Nephron progenitor cell (in vitro differentiated cells): ENCODE results near the gene LRRC4C.

Source experiments
- DNase-seq: peaks from one replicate; pipeline ENCODE4 v3.0.0; 2021
- H3K27ac Mint-ChIP-seq: 2 replicates; pipeline ENCODE4 v1.8.0; 2021; ENCODE audit warnings: mild to moderate bottlenecking, moderate library complexity, mixed read lengths
- H3K27me3 Mint-ChIP-seq: 2 replicates; pipeline ENCODE4 v1.8.0; 2021; ENCODE audit warnings: mild to moderate bottlenecking, low read depth, mixed read lengths; ENCODE audit not compliant: poor library complexity
- H3K36me3 Mint-ChIP-seq: 2 replicates; pipeline ENCODE4 v1.8.0; 2021; ENCODE audit warnings: low read depth, mixed read lengths
- H3K4me1 Mint-ChIP-seq: 2 replicates; pipeline ENCODE4 v1.8.0; 2021; ENCODE audit warnings: mixed read lengths
- H3K4me3 Mint-ChIP-seq: 2 replicates; pipeline ENCODE4 v1.8.0; 2021; ENCODE audit warnings: mild to moderate bottlenecking, moderate library complexity, mixed read lengths
- H3K9me3 Mint-ChIP-seq: 2 replicates; pipeline ENCODE4 v1.8.0; 2021; ENCODE audit warnings: mild to moderate bottlenecking, moderate library complexity, mixed read lengths
- TF ChIP-seq, protein P1 (sequence below): fragments of 200-600 bp; sonication (generic); IDR thresholded peaks from 2 replicates; pipeline ENCODE4 v1.5.0; 2021; ENCODE audit warnings: antibody characterized with exemption

Gene LRRC4C

GRCh38 chr11:40273192-40273732 is 1186.2 kb downstream of the LRRC4C start:
- Mint-ChIP-seq H3K9me3 (no peaks in the 10 kb centered on the region), H3K4me3 (no peak overlapping the region), H3K27me3 (no peaks in the 10 kb centered on the region), H3K36me3 (no peaks in the 10 kb centered on the region), H3K27ac (no peak overlapping the region), H3K4me1 (no peaks in the 10 kb centered on the region)
- DNase-seq = no peak
- TF ChIP-seq, protein P1, sequence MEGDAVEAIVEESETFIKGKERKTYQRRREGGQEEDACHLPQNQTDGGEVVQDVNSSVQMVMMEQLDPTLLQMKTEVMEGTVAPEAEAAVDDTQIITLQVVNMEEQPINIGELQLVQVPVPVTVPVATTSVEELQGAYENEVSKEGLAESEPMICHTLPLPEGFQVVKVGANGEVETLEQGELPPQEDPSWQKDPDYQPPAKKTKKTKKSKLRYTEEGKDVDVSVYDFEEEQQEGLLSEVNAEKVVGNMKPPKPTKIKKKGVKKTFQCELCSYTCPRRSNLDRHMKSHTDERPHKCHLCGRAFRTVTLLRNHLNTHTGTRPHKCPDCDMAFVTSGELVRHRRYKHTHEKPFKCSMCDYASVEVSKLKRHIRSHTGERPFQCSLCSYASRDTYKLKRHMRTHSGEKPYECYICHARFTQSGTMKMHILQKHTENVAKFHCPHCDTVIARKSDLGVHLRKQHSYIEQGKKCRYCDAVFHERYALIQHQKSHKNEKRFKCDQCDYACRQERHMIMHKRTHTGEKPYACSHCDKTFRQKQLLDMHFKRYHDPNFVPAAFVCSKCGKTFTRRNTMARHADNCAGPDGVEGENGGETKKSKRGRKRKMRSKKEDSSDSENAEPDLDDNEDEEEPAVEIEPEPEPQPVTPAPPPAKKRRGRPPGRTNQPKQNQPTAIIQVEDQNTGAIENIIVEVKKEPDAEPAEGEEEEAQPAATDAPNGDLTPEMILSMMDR = no peak

- Mint-ChIP-seq H3K27ac (no peak overlapping the region), H3K9me3 (no peaks in the 10 kb centered on the region), H3K4me3 (no peak overlapping the region), H3K36me3 (no peaks in the 10 kb centered on the region), H3K27me3 (no peaks in the 10 kb centered on the region), H3K4me1 (no peaks in the 10 kb centered on the region)
- DNase-seq = no peak
- TF ChIP-seq, protein P1 = no peak
Observed at GRCh38 chr11:40271361-40271760, 1188.1 kb downstream of the LRRC4C start.

GRCh38 chr11:40269865-40270264 is 1189.6 kb downstream of the LRRC4C start:
- Mint-ChIP-seq H3K36me3 (no peaks in the 10 kb centered on the region), H3K27me3 (no peaks in the 10 kb centered on the region), H3K4me1 (no peaks in the 10 kb centered on the region), H3K4me3 (no peak overlapping the region), H3K9me3 (no peaks in the 10 kb centered on the region), H3K27ac (no peak overlapping the region)
- no peak for DNase-seq
- TF ChIP-seq, protein P1 = no peak

DNA sequence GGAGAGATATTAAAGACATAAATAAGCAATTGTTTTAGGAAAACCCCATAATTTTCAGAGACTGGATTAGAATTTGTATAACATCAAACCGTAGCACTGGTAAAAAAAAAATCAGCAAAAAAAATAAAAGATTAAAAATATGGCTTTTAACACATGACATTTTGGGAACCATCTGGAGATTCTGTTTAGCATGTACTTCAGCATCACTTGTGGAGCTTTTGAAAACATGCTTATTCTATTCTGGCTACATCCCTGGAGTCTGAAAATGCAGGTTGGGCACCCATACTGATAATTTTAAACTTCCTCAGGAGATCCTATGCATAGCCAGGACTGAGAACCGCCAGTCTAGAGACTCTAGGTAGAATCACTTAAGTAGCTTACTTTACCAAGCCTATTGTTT is 1190.9 kb downstream of the LRRC4C start:
- Mint-ChIP-seq H3K9me3 (no peaks in the 10 kb centered on the region), H3K4me3 (no peak overlapping the region), H3K4me1 (no peaks in the 10 kb centered on the region), H3K27me3 (peaks cover 3% of the 10 kb centered on the region), H3K27ac (no peak overlapping the region), H3K36me3 (no peaks in the 10 kb centered on the region)
- no peak for DNase-seq
- TF ChIP-seq, protein P1 = no peak

DNA sequence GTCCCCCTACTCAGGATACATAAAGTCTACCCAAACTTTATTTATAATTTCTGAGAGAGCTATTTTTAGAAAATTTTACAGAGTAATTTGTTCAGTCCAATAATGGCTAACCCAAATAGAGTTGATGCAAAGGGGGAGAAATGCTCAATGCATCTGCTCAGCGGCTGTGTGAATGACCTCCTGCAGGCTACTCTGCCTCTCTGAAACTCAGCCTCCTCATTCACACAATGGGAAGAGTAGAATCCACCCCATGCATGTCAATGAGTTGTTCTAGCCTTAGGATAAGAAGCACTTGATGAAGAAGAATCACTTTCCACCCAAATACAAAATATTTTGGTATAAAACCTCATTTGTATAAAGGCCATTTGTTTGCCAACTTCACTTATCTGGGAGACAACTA is 1204.0 kb downstream of the LRRC4C start:
- no peak overlapping the region for H3K4me3 Mint-ChIP-seq
- no peaks in the 10 kb centered on the region for H3K27me3 Mint-ChIP-seq
- TF ChIP-seq, protein P1 = no peak
- H3K4me1 Mint-ChIP-seq = no peaks in the 10 kb centered on the region
- no peak overlapping the region for H3K27ac Mint-ChIP-seq
- DNase-seq = no peak
- no peaks in the 10 kb centered on the region for H3K36me3 Mint-ChIP-seq
- peaks cover 9% of the 10 kb centered on the region for H3K9me3 Mint-ChIP-seq

GRCh38 chr11:40253166-40253565 is 1206.3 kb downstream of the LRRC4C start:
- TF ChIP-seq, protein P1 = no peak
- Mint-ChIP-seq H3K27me3 (no peaks in the 10 kb centered on the region), H3K4me3 (no peak overlapping the region), H3K9me3 (no peaks in the 10 kb centered on the region), H3K27ac (no peak overlapping the region), H3K4me1 (no peaks in the 10 kb centered on the region), H3K36me3 (no peaks in the 10 kb centered on the region)
- no peak for DNase-seq
